WTC11 (cell line): ENCODE results near the gene GALNT17. TPM values are rescaled to one million over a fixed set of nuclear protein-coding genes. Genes with fewer than 3 reads are reported as not detected.
A peak's percentile ranks its signal among the peaks of the same experiment; 100 is the strongest.

Source experiments
- CBFB ChIP-seq: sonication (generic); formaldehyde crosslinking; IDR thresholded peaks from 2 replicates; pipeline ENCODE4 v1.8.1; 2022; ENCODE audit warnings: mild to moderate bottlenecking, low read depth, missing genetic modification reagents
- CREM ChIP-seq: sonication (generic); formaldehyde crosslinking; IDR thresholded peaks from 2 replicates; pipeline ENCODE4 v1.8.1; 2022; ENCODE audit warnings: mild to moderate bottlenecking, missing genetic modification reagents, moderate library complexity
- CTCF ChIP-seq: fragments of 200-600 bp; IDR thresholded peaks from 2 replicates; pipeline ENCODE4 v1.8.0; 2022; ENCODE audit warnings: antibody characterized with exemption
- E2F5 ChIP-seq: sonication (generic); formaldehyde crosslinking; IDR thresholded peaks from 2 replicates; pipeline ENCODE4 v1.8.1; 2022; ENCODE audit warnings: mild to moderate bottlenecking, moderate library complexity, missing genetic modification reagents
- ERG ChIP-seq: fragments of 250-450 bp; sonication (Bioruptor Pico); IDR thresholded peaks from 2 replicates; pipeline ENCODE4 v1.8.0; 2021; ENCODE audit warnings: mild to moderate bottlenecking
- ESRRA ChIP-seq: sonication (generic); formaldehyde crosslinking; IDR thresholded peaks from 2 replicates; pipeline ENCODE4 v1.8.1; 2022; ENCODE audit warnings: mild to moderate bottlenecking, missing genetic modification reagents, borderline replicate concordance
- ETV6 ChIP-seq: sonication (generic); formaldehyde crosslinking; IDR thresholded peaks from 2 replicates; pipeline ENCODE4 v1.8.1; 2022; ENCODE audit warnings: mild to moderate bottlenecking, missing genetic modification reagents
- FOXK1 ChIP-seq: sonication (generic); formaldehyde crosslinking; IDR thresholded peaks from 2 replicates; pipeline ENCODE4 v1.8.0; 2022; ENCODE audit warnings: mild to moderate bottlenecking, moderate library complexity, missing genetic modification reagents
- FOXP4 ChIP-seq: sonication (generic); formaldehyde crosslinking; IDR thresholded peaks from 2 replicates; pipeline ENCODE4 v1.8.0; 2022; ENCODE audit warnings: mild to moderate bottlenecking, missing genetic modification reagents
- IRF2 ChIP-seq: sonication (generic); formaldehyde crosslinking; IDR thresholded peaks from 2 replicates; pipeline ENCODE4 v1.8.0; 2022; ENCODE audit warnings: low read depth, missing genetic modification reagents, borderline replicate concordance
- MAX ChIP-seq: sonication (generic); formaldehyde crosslinking; IDR thresholded peaks from 2 replicates; pipeline ENCODE4 v1.8.0; 2022; ENCODE audit warnings: mild to moderate bottlenecking, missing genetic modification reagents
- NFATC4 ChIP-seq: fragments of 250-450 bp; sonication (Bioruptor Pico); IDR thresholded peaks from 2 replicates; pipeline ENCODE4 v1.9.0; 2021; ENCODE audit warnings: mild to moderate bottlenecking
- NFYB ChIP-seq: sonication (generic); formaldehyde crosslinking; conservative IDR thresholded peaks from 2 replicates; pipeline ENCODE4 v1.8.0; 2022; ENCODE audit warnings: low read depth, missing genetic modification reagents
- NR1H2 ChIP-seq: sonication (generic); formaldehyde crosslinking; IDR thresholded peaks from 2 replicates; pipeline ENCODE4 v1.9.0; 2021; ENCODE audit warnings: mild to moderate bottlenecking, moderate library complexity, missing genetic modification reagents
- NR3C1 ChIP-seq: sonication (generic); formaldehyde crosslinking; conservative IDR thresholded peaks from 2 replicates; pipeline ENCODE4 v1.8.1; 2023; ENCODE audit warnings: low read depth, mild to moderate bottlenecking, missing genetic modification reagents
- PRDM15 ChIP-seq: sonication (generic); formaldehyde crosslinking; IDR thresholded peaks from 2 replicates; pipeline ENCODE4 v1.8.0; 2022; ENCODE audit warnings: missing genetic modification reagents
- RORB ChIP-seq: fragments of 250-450 bp; sonication (Bioruptor Pico); IDR thresholded peaks from 2 replicates; pipeline ENCODE4 v1.9.0; 2021; ENCODE audit warnings: mild to moderate bottlenecking
- SMAD3 ChIP-seq: sonication (generic); formaldehyde crosslinking; IDR thresholded peaks from 2 replicates; pipeline ENCODE4 v1.8.0; 2022; ENCODE audit warnings: missing genetic modification reagents, mild to moderate bottlenecking, borderline replicate concordance
- TP53 ChIP-seq: sonication (generic); formaldehyde crosslinking; IDR thresholded peaks from 2 replicates; pipeline ENCODE4 v1.8.1; 2023; ENCODE audit warnings: mild to moderate bottlenecking, missing genetic modification reagents
- ZBTB21 ChIP-seq: sonication (generic); formaldehyde crosslinking; IDR thresholded peaks from 2 replicates; pipeline ENCODE4 v1.8.1; 2023; ENCODE audit warnings: mild to moderate bottlenecking, missing genetic modification reagents, borderline replicate concordance
- ZBTB43 ChIP-seq: sonication (generic); formaldehyde crosslinking; IDR thresholded peaks from 2 replicates; pipeline ENCODE4 v1.8.1; 2023; ENCODE audit warnings: mild to moderate bottlenecking, missing genetic modification reagents
- ZNF121 ChIP-seq: sonication (generic); formaldehyde crosslinking; IDR thresholded peaks from 2 replicates; pipeline ENCODE4 v1.8.0; 2023; ENCODE audit warnings: missing genetic modification reagents
- ZNF512 ChIP-seq: sonication (generic); formaldehyde crosslinking; IDR thresholded peaks from 2 replicates; pipeline ENCODE4 v1.8.1; 2022; ENCODE audit warnings: missing genetic modification reagents, borderline replicate concordance
- total RNA-seq: library from RNA; stranded (reverse); gene quantifications from 3 replicates; pipeline ENCODE4 v1.2.3, GENCODE V29; 2021

The GALNT17 gene
- total RNA-seq, 1 experiment from 2014 or later, result 61.1 TPM

- TF ChIP-seq ERG (CRISPR knock-in tag), result 0 out of 2 replicates have a peak, but pooled peaks have one; percentile 35
- no peak for TF ChIP-seq ESRRA (CRISPR knock-in tag)
- no peak for TF ChIP-seq FOXK1
- TF ChIP-seq FOXP4, result no peak; the same call in 1 of the 2 replicates
- TF ChIP-seq IRF2 (CRISPR knock-in tag), result no peak
- TF ChIP-seq ZNF121 (CRISPR knock-in tag), result peak; percentile 100
- TF ChIP-seq CTCF, result peak; percentile 97
- 0 out of 2 replicates have a peak, but pooled peaks have one; percentile 37 for TF ChIP-seq ZBTB43 (CRISPR knock-in tag)
- TF ChIP-seq CREM (CRISPR knock-in tag), result peak; percentile 58; the same call in 1 of the 2 replicates
- peak; percentile 56; the same call in 1 of the 2 replicates for TF ChIP-seq ZBTB21 (CRISPR knock-in tag)
- no peak for TF ChIP-seq RORB (CRISPR knock-in tag)
- peak; percentile 58; the same call in 1 of the 2 replicates for TF ChIP-seq ETV6 (CRISPR knock-in tag)
- no peak for TF ChIP-seq NFYB
- no peak for TF ChIP-seq NR3C1 (CRISPR knock-in tag)
- TF ChIP-seq PRDM15, result no peak
- TF ChIP-seq CBFB (CRISPR knock-in tag), result 0 out of 2 replicates have a peak, but pooled peaks have one; percentile 42
- TF ChIP-seq E2F5 (CRISPR knock-in tag), result peak; percentile 60; the same call in 1 of the 2 replicates
- TF ChIP-seq TP53 (CRISPR knock-in tag), result 0 out of 2 replicates have a peak, but pooled peaks have one; percentile 62
- TF ChIP-seq NR1H2 (CRISPR knock-in tag), result no peak
- TF ChIP-seq SMAD3, result no peak
- no peak for TF ChIP-seq NFATC4 (CRISPR knock-in tag)
- peak; percentile 36; the same call in 1 of the 2 replicates for TF ChIP-seq MAX (CRISPR knock-in tag)
- no peak for TF ChIP-seq ZNF512
Observed at GRCh38 chr7:71733107-71733870, 601.3 kb downstream of the GALNT17 start (continued).
